Tibial nerve (tissue), 4 donors: ENCODE measurements around the gene FNBP1.

ENCODE experiments used
- CTCF ChIP-seq, 5 experiments: fragments of 200-600 bp in 3 of 5; fragments of 450-650 bp in 2 of 5; sonication (generic) in 3 of 5; IDR thresholded peaks; one replicate each; pipeline ENCODE4 v1.5.1; 2016 to 2019; ENCODE audit warnings: antibody characterized with exemption in 5 of 5, mild to moderate bottlenecking in 3 of 5, moderate library complexity in 2 of 5
- EP300 ChIP-seq, 2 donors: sonication (generic); formaldehyde crosslinking; IDR thresholded peaks; one replicate each; pipeline ENCODE4 v1.6.1; 2017; ENCODE audit warnings: antibody characterized with exemption in 2 of 2, mild to moderate bottlenecking in 1 of 2
- POLR2A ChIP-seq, 2 donors: fragments of 450-650 bp; IDR thresholded peaks; one replicate each; pipeline ENCODE4 v1.6.1; 2017; ENCODE audit warnings: antibody characterized with exemption in 2 of 2, mild to moderate bottlenecking in 2 of 2, moderate library complexity in 2 of 2

GRCh38 chr9:130001190-130001589 lies 41.8 kb downstream of the FNBP1 start:
- TF ChIP-seq CTCF (IDR thresholded peaks at IDR 0.05) (no peak), POLR2A (IDR thresholded peaks at IDR 0.05) (no peak), EP300 (IDR thresholded peaks at IDR 0.05) (no peak)
